ENCODE results near the gene CREBBP.

The CREBBP gene

DNA sequence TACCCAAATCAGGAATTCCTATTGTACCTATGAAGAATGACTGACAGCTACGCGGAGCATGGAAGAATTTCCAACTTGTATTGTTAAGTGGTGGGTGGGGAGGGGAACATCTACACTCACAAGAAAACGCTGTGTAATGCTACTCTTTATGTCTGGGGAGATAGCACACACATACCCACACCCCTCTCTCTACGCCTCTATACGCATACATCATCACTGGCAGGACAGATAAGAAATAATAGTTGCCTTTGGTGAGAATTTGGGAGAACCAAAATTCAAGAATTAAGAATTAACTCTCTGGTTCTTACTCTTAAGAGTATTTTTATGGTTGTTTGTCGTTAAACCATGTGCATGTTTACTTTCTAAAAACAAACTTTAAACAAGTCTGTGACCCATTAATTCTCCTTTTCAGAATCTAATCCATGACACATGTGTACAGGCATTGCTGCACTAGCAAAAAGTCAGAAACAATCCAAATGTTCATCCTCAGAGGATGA, 33.9 kb downstream of the CREBBP start:
- Histone ChIP-seq H3K9me3 (ENCODE audit: low read length) (no peaks in the 10 kb centered on the region), H3K79me2 (ENCODE audit: insufficient read depth, low read length) (peaks cover 46% of the 10 kb centered on the region), H3K9me2 (ENCODE audit: low read depth, low read length) (no peaks in the 10 kb centered on the region), H3K4me2 (ENCODE audit: low read length) (no peak overlapping the region), H2AFZ (ENCODE audit: low read length) (no peak overlapping the region), H3F3A (ENCODE audit: insufficient read depth, low read length) (no peaks in the 10 kb centered on the region), H3K27me3 (ENCODE audit: insufficient read depth, low read length) (no peaks in the 10 kb centered on the region), H3K9ac (ENCODE audit: low read length) (no peak overlapping the region), H4K20me1 (ENCODE audit: insufficient read depth, low read length) (no peaks in the 10 kb centered on the region), H3K4me3 (ENCODE audit: low read depth, low read length, poor library complexity, severe bottlenecking) (no peak overlapping the region), H3K4me1 (ENCODE audit: insufficient read depth, low read length, severe bottlenecking) (peaks cover 31% of the 10 kb centered on the region), H3K27ac (ENCODE audit: low read depth, low read length, poor library complexity, severe bottlenecking) (no peak overlapping the region), H3K36me3 (ENCODE audit: insufficient read depth, low read length) (peaks cover 38% of the 10 kb centered on the region)
- TF ChIP-seq CTCF (IDR thresholded peaks at IDR 0.05; ENCODE audit: low read length) = no peak

DNA sequence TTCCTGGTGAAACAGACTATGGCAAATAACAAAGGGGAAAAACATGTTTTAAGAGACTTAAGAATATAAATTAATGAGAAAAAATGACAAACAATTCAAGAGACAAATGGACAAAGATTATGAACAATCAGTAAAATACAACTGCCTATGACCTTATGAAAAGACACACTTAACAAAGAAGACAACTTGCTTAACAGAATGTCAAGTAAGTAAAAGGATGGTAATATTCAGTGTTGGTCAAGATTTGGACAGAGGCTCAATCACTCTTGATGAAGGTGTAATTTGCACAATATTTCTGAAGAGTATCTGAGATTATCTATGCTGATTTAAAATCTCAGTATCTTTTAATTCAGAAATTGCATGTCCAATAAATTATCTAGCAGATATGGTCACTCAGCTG, 34.4 kb downstream of the CREBBP start:
- Histone ChIP-seq H3K9me3 (ENCODE audit: low read length) (no peaks in the 10 kb centered on the region), H3K4me1 (ENCODE audit: insufficient read depth, low read length, severe bottlenecking) (peaks cover 32% of the 10 kb centered on the region), H3K9ac (ENCODE audit: low read length) (no peak overlapping the region), H3K36me3 (ENCODE audit: insufficient read depth, low read length) (peaks cover 38% of the 10 kb centered on the region), H3K4me3 (ENCODE audit: low read depth, low read length, poor library complexity, severe bottlenecking) (no peak overlapping the region), H3K9me2 (ENCODE audit: low read depth, low read length) (no peaks in the 10 kb centered on the region), H3F3A (ENCODE audit: insufficient read depth, low read length) (no peaks in the 10 kb centered on the region), H3K4me2 (ENCODE audit: low read length) (no peak overlapping the region), H3K79me2 (ENCODE audit: insufficient read depth, low read length) (peaks cover 51% of the 10 kb centered on the region), H2AFZ (ENCODE audit: low read length) (no peak overlapping the region), H4K20me1 (ENCODE audit: insufficient read depth, low read length) (no peaks in the 10 kb centered on the region), H3K27ac (ENCODE audit: low read depth, low read length, poor library complexity, severe bottlenecking) (no peak overlapping the region), H3K27me3 (ENCODE audit: insufficient read depth, low read length) (no peaks in the 10 kb centered on the region)
- no peak for TF ChIP-seq CTCF (IDR thresholded peaks at IDR 0.05; ENCODE audit: low read length)
- no peak for TF ChIP-seq EZH2 (IDR thresholded peaks at IDR 0.05; ENCODE audit: borderline replicate concordance, low read length)

DNA sequence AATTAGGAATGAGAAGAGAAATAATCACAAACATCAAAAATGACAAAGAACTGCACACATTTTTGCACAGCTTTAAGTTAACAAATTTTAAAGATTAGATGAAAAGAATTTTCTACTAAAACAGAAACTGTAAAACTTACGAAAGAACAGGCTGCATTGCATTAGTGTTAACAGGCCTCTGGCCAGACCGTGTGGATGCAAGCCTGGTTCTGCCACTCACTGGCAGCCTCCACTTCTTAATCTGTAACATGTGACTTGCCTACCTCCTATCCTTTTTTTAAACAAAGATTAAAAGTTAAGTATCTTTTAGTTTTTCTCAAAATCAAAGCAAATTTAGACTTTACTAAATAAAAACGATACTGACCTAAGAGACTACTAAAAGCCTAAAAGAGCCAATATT, 37.5 kb downstream of the CREBBP start:
- TF ChIP-seq EZH2 (IDR thresholded peaks at IDR 0.05; ENCODE audit: borderline replicate concordance, low read length) (no peak), CTCF (IDR thresholded peaks at IDR 0.05; ENCODE audit: low read length) (no peak)
- H3K36me3 ChIP-seq (ENCODE audit: insufficient read depth, low read length) = peaks cover 16% of the 10 kb centered on the region
- H2AFZ ChIP-seq (ENCODE audit: low read length) = no peak overlapping the region
- H3F3A ChIP-seq (ENCODE audit: insufficient read depth, low read length) = no peaks in the 10 kb centered on the region
- no peak overlapping the region for H3K4me2 ChIP-seq (ENCODE audit: low read length)
- no peaks in the 10 kb centered on the region for H3K9me3 ChIP-seq (ENCODE audit: low read length)
- no peaks in the 10 kb centered on the region for H3K27me3 ChIP-seq (ENCODE audit: insufficient read depth, low read length)
- no peaks in the 10 kb centered on the region for H4K20me1 ChIP-seq (ENCODE audit: insufficient read depth, low read length)
- peak overlapping the region; percentile 10 for H3K27ac ChIP-seq (ENCODE audit: low read depth, low read length, poor library complexity, severe bottlenecking)
- H3K4me3 ChIP-seq (ENCODE audit: low read depth, low read length, poor library complexity, severe bottlenecking) = no peak overlapping the region
- peaks cover 74% of the 10 kb centered on the region for H3K79me2 ChIP-seq (ENCODE audit: insufficient read depth, low read length)
- H3K9me2 ChIP-seq (ENCODE audit: low read depth, low read length) = no peaks in the 10 kb centered on the region
- no peak overlapping the region for H3K9ac ChIP-seq (ENCODE audit: low read length)
- H3K4me1 ChIP-seq (ENCODE audit: insufficient read depth, low read length, severe bottlenecking) = peaks cover 26% of the 10 kb centered on the region
